NB4 (cell line): ENCODE results near the gene PACSIN3.
A peak's percentile ranks its signal among the peaks of the same experiment; 100 is the strongest.

Source experiments
- DNase-seq: peaks from one replicate; pipeline ENCODE4 v3.0.0; 2010; ENCODE audit warnings: low read depth
- H3K4me3 ChIP-seq: one replicate; pipeline ENCODE4 v1.5.1; 2011; ENCODE audit warnings: mild to moderate bottlenecking, low read depth, low read length, moderate library complexity
- CTCF ChIP-seq: IDR thresholded peaks from one replicate; pipeline ENCODE4 v1.5.1; 2012; ENCODE audit warnings: low read depth, low read length
- MAX ChIP-seq: IDR thresholded peaks from 2 replicates; pipeline ENCODE4 v1.6.1; 2011; ENCODE audit warnings: low read depth, low read length
- MYC ChIP-seq: IDR thresholded peaks from 2 replicates; pipeline ENCODE4 v1.6.1; 2011; ENCODE audit warnings: low read depth, low read length
- POLR2A ChIP-seq: IDR thresholded peaks from 2 replicates; pipeline ENCODE4 v1.6.1; 2011; ENCODE audit warnings: mild to moderate bottlenecking; ENCODE audit not compliant: insufficient read length; ENCODE audit errors: extremely low read depth

Gene PACSIN3

GRCh38 chr11:47171061-47171838 is 15.0 kb downstream of the PACSIN3 start:
- H3K4me3 ChIP-seq: no peak overlapping the region
- TF ChIP-seq MYC (no peak), MAX (no peak), POLR2A (no peak), CTCF (no peak)

GRCh38 chr11:47166368-47166767 is 19.9 kb downstream of the PACSIN3 start:
- no peak for DNase-seq
- TF ChIP-seq CTCF (no peak), MAX (no peak), MYC (no peak), POLR2A (no peak)
- H3K4me3 ChIP-seq: no peak overlapping the region

More at GRCh38 chr11:47171061-47171838, 15.0 kb downstream of the PACSIN3 start:
- DNase-seq: no peak

GRCh38 chr11:47165253-47165840 is 20.9 kb downstream of the PACSIN3 start:
- no peak for TF ChIP-seq MYC
- no peak for TF ChIP-seq POLR2A
- no peak for TF ChIP-seq CTCF
- no peak for TF ChIP-seq MAX

GRCh38 chr11:47164321-47164720 is 21.9 kb downstream of the PACSIN3 start:
- no peak for DNase-seq
- no peak overlapping the region for H3K4me3 ChIP-seq
- TF ChIP-seq CTCF: no peak
- TF ChIP-seq POLR2A: peak; percentile 9
- TF ChIP-seq MYC: no peak
- TF ChIP-seq MAX: no peak

More at GRCh38 chr11:47165253-47165840, 20.9 kb downstream of the PACSIN3 start:
- DNase-seq: no peak
- no peak overlapping the region for H3K4me3 ChIP-seq

- H3K4me3 ChIP-seq: no peak overlapping the region
- DNase-seq: no peak
- TF ChIP-seq MAX (no peak), POLR2A (no peak), CTCF (no peak), MYC (no peak)
Observed at GRCh38 chr11:47163898-47164297, 22.3 kb downstream of the PACSIN3 start.
